IMR-90 (cell line): ENCODE data around the gene ITK. TPM values are rescaled to one million over a fixed set of nuclear protein-coding genes. Genes with fewer than 3 reads are reported as not detected.

Experiments used
- ATAC-seq: fragments of 200-7000 bp; cut with Tn5 transposase; 2 replicates; pipeline ENCODE4 v1.9.1; 2020; ENCODE audit warnings: low read depth, mild to moderate bottlenecking, moderate library complexity
- BruUV-seq: library from RNA; stranded (reverse); fragments of 400-500 nt; replicated peaks from 2 replicates; lab custom pipeline; 2021; lab: Mats Ljungman, UMichigan
- CTCF ChIA-PET: fragments of 300-600 bp; formaldehyde crosslinking; extraction: SDS; loops from one replicate; lab custom pipeline; 2021; ENCODE audit warnings: antibody characterized with exemption; lab: Yijun Ruan, JAX
- POLR2A ChIA-PET: fragments of 300-600 bp; sonication (Branson Sonifier 250); formaldehyde crosslinking; loops from one replicate; lab custom pipeline; 2022; ENCODE audit warnings: antibody characterized with exemption; ENCODE audit not compliant: unreplicated experiment; lab: Charles Lee
- DNase-seq: peaks from one replicate; pipeline ENCODE4 v3.0.0; 2013
- H2AFZ ChIP-seq: replicated peaks from 2 replicates; pipeline ENCODE3; 2013; ENCODE audit warnings: low read length, mild to moderate bottlenecking; ENCODE audit not compliant: poor library complexity
- H2AK5ac ChIP-seq: 2 replicates; pipeline ENCODE4 v1.6.1; 2013; ENCODE audit warnings: low read depth, low read length, inconsistent platforms
- H2AK9ac ChIP-seq: replicated peaks from 2 replicates; pipeline ENCODE3; 2013; ENCODE audit warnings: mild to moderate bottlenecking, low read depth, low read length, moderate library complexity; ENCODE audit not compliant: poor library complexity
- H2BK120ac ChIP-seq: 2 replicates; pipeline ENCODE4 v1.6.1; 2013; ENCODE audit warnings: low read depth, low read length, inconsistent platforms
- H2BK15ac ChIP-seq: 3 replicates; pipeline ENCODE4 v1.6.1; 2013; ENCODE audit warnings: low read depth, low read length, inconsistent platforms
- H2BK20ac ChIP-seq: 2 replicates; pipeline ENCODE4 v1.6.1; 2013; ENCODE audit warnings: low read depth, mild to moderate bottlenecking, inconsistent platforms, low read length, moderate library complexity
- H2BK5ac ChIP-seq: 2 replicates; pipeline ENCODE4 v1.6.1; 2013; ENCODE audit warnings: mild to moderate bottlenecking, low read depth, low read length, inconsistent platforms; ENCODE audit not compliant: poor library complexity, severe bottlenecking
- H3K14ac ChIP-seq: replicated peaks from 2 replicates; pipeline ENCODE4 v1.6.1; 2013; ENCODE audit warnings: low read depth, low read length, inconsistent platforms
- H3K18ac ChIP-seq: 2 replicates; pipeline ENCODE4 v1.6.1; 2013; ENCODE audit warnings: low read depth, low read length, control low read depth
- H3K23ac ChIP-seq: 2 replicates; pipeline ENCODE4 v1.6.1; 2013; ENCODE audit warnings: low read depth, low read length, inconsistent platforms
- H3K27ac ChIP-seq: 2 replicates; pipeline ENCODE4 v1.5.1; 2013; ENCODE audit warnings: mild to moderate bottlenecking, control low read depth, low read length; ENCODE audit not compliant: insufficient read depth
- H3K27me3 ChIP-seq: 2 replicates; pipeline ENCODE4 v1.6.1; 2013; ENCODE audit warnings: low read length; ENCODE audit not compliant: control insufficient read depth, insufficient read depth
- H3K36me3 ChIP-seq: 2 replicates; pipeline ENCODE4 v1.6.1; 2013; ENCODE audit warnings: low read length, mixed read lengths; ENCODE audit not compliant: control insufficient read depth, insufficient read depth
- H3K4ac ChIP-seq: 2 replicates; pipeline ENCODE4 v1.6.1; 2013; ENCODE audit warnings: low read depth, low read length, inconsistent platforms
- H3K4me1 ChIP-seq: 2 replicates; pipeline ENCODE4 v1.6.1; 2013; ENCODE audit warnings: low read length, mixed read lengths; ENCODE audit not compliant: control insufficient read depth, insufficient read depth
- H3K4me2 ChIP-seq: 2 replicates; pipeline ENCODE4 v1.6.1; 2013; ENCODE audit warnings: low read depth, mild to moderate bottlenecking, control low read depth, low read length, moderate library complexity
- H3K4me3 ChIP-seq: 2 replicates; pipeline ENCODE4 v1.5.1; 2013; ENCODE audit warnings: low read depth, mild to moderate bottlenecking, control low read depth, low read length, moderate library complexity; ENCODE audit not compliant: insufficient read depth
- H3K56ac ChIP-seq: 2 replicates; pipeline ENCODE4 v1.6.1; 2013; ENCODE audit warnings: low read length, inconsistent platforms; ENCODE audit not compliant: insufficient read depth; ENCODE audit errors: extremely low read depth
- H3K79me1 ChIP-seq, 2 experiments: 2 replicates each; pipeline ENCODE4 v1.6.1; 2013; ENCODE audit warnings: low read length in 2 of 2, inconsistent platforms in 1 of 2, low read depth in 1 of 2
- H3K9ac ChIP-seq: 2 replicates; pipeline ENCODE4 v1.6.1; 2013; ENCODE audit warnings: low read depth, low read length, control low read depth
- H3K9me1 ChIP-seq: 2 replicates; pipeline ENCODE4 v1.6.1; 2013; ENCODE audit warnings: low read length, inconsistent platforms; ENCODE audit not compliant: insufficient read depth
- H3K9me3 ChIP-seq: 2 replicates; pipeline ENCODE4 v1.6.1; 2013; ENCODE audit warnings: low read length; ENCODE audit not compliant: control insufficient read depth, insufficient read depth
- H4K20me1 ChIP-seq: 2 replicates; pipeline ENCODE4 v1.6.1; 2013; ENCODE audit warnings: low read length, inconsistent platforms; ENCODE audit not compliant: insufficient read depth
- H4K5ac ChIP-seq: 2 replicates; pipeline ENCODE4 v1.6.1; 2013; ENCODE audit warnings: mild to moderate bottlenecking, low read depth, low read length, control low read depth
- H4K8ac ChIP-seq, 2 experiments: 2 replicates each; pipeline ENCODE4 v1.6.1; 2013; ENCODE audit warnings: low read depth in 2 of 2, low read length in 2 of 2, control low read depth in 1 of 2, inconsistent platforms in 1 of 2
- H4K91ac ChIP-seq: 2 replicates; pipeline ENCODE4 v1.6.1; 2013; ENCODE audit warnings: low read depth, low read length, inconsistent platforms; ENCODE audit not compliant: insufficient read depth
- CHD1 ChIP-seq: IDR thresholded peaks from 2 replicates; pipeline ENCODE4 v1.6.1; 2012; ENCODE audit warnings: low read depth, low read length, improper control_type of control experiment
- POLR2A ChIP-seq: IDR thresholded peaks from 2 replicates; pipeline ENCODE4 v1.6.1; 2012; ENCODE audit warnings: mild to moderate bottlenecking, low read depth, low read length
- RAD21 ChIP-seq: IDR thresholded peaks from 2 replicates; pipeline ENCODE4 v1.6.1; 2012; ENCODE audit warnings: low read length, improper control_type of control experiment
- WGBS, 2 experiments: methylation state at CpG; one replicate each; pipeline versions ENCODE4 v1.1.5 to v1.1.7; 2013; ENCODE audit warnings: missing lambda C conversion rate in 2 of 2; ENCODE audit not compliant: insufficient read length in 1 of 2; ENCODE audit errors: extremely low coverage in 2 of 2; 5-methylcytosine and 5-hydroxymethylcytosine counted together
- dilution Hi-C: fragments of 300-500 bp; cut with HindIII; formaldehyde crosslinking; loops from one replicate; pipeline ENCODE4 v1.14.3; 2018; ENCODE audit warnings: low sequenced_read_pairs; ENCODE audit not compliant: unreplicated experiment
- in situ Hi-C: fragments of 300-500 bp; cut with MboI; formaldehyde crosslinking; loops from 3 replicates; pipeline ENCODE4 v1.14.3; 2019; ENCODE audit warnings: low sequenced_read_pairs, inconsistent platforms, mixed read lengths
- intact Hi-C: fragments of 100-400 bp; cut with micrococcal nuclease; formaldehyde crosslinking; loops from 2 replicates; pipeline ENCODE4 v1.10.0; 2022
- polyA plus RNA-seq, 3 experiments: library from polyadenylated mRNA; depleted of rRNA; stranded (reverse); fragments of >200 nt; gene quantifications; 2 replicates each; pipeline ENCODE4 v1.2.3, GENCODE V29; 2012; ENCODE audit warnings: low replicate concordance in 1 of 3
- total RNA-seq: library from RNA; depleted of rRNA; stranded (reverse); fragments of >200 nt; gene quantifications from 2 replicates; pipeline ENCODE4 v1.2.3, GENCODE V29; 2012

Gene ITK
- total and polyA plus RNA-seq, 2 of the 4 experiments (the other 2 are of a cell fraction) = not detected

DNA sequence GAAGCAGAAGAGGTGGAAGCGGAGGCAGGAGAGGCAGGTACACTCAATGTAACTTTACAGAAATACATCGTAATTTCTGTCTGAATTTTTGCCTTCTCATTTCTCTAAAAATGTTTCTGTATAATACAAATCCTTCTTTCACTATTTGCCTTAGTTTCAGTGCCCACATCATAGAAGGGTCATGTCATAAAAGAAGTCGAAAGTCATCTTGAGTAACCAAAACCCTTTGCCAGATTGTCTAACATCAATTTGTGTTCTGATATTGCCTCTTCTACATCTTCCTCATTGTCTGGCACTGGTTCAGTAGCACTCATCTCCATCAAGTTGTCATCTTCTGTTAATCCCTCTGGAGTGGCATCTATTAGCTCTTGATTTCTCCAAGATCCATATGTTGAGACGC, 79.1 kb downstream of the ITK start:
- Histone ChIP-seq H3K79me1 (no peaks in the 10 kb centered on the region), H2AK9ac (no peak overlapping the region), H3K4me3 (no peak overlapping the region), H3K14ac (no peak overlapping the region), H2AFZ (no peak overlapping the region), H3K23ac (no peak overlapping the region), H3K4me2 (no peak overlapping the region), H2AK5ac (no peak overlapping the region), H3K27me3 (peaks cover 32% of the 10 kb centered on the region), H3K4ac (no peak overlapping the region), H3K56ac (no peak overlapping the region), H3K9ac (no peak overlapping the region), H4K5ac (no peak overlapping the region), H3K9me3 (no peaks in the 10 kb centered on the region), H2BK15ac (no peak overlapping the region), H3K18ac (no peak overlapping the region), H2BK20ac (no peak overlapping the region), H3K4me1 (no peaks in the 10 kb centered on the region), H2BK120ac (no peak overlapping the region), H4K20me1 (no peaks in the 10 kb centered on the region), H3K9me1 (no peaks in the 10 kb centered on the region), H2BK5ac (no peak overlapping the region), H3K36me3 (no peaks in the 10 kb centered on the region), H3K27ac (no peak overlapping the region), H4K91ac (no peak overlapping the region), H4K8ac (no peak overlapping the region)
- no peak for ATAC-seq
- dilution Hi-C loops = no loop called here
- CTCF ChIA-PET = no interaction called here
- POLR2A ChIA-PET = no interaction called here
- WGBS, 2 experiments = 20% methylated on average over 1 of the region's 4 CpGs; no CpG with 5 or more reads in 1 of the 2 experiments
- no peak for DNase-seq
- in situ Hi-C loops = no loop called here
- intact Hi-C loops = no loop called here
- TF ChIP-seq RAD21 (no peak), POLR2A (no peak), CHD1 (no peak)
- BruUV-seq = no TSS peak
